K562 (cell line): ENCODE data around the gene OR5B21. TPM values are rescaled to one million over a fixed set of nuclear protein-coding genes. Genes with fewer than 3 reads are reported as not detected.

Experiments
- ATAC-seq: fragments of 200-7000 bp; cut with Tn5 transposase; 3 replicates; pipeline ENCODE4 v1.9.1; 2020; ENCODE audit warnings: moderate library complexity
- BruUV-seq: library from RNA; stranded (reverse); fragments of 400-500 nt; replicated peaks from 2 replicates; lab custom pipeline; 2021; lab: Mats Ljungman, UMichigan
- CTCF ChIA-PET: fragments of 300-600 bp; formaldehyde crosslinking; extraction: SDS; loops from one replicate; lab custom pipeline; 2021; ENCODE audit warnings: low intra/inter-chr PET ratio; lab: Yijun Ruan, JAX
- POLR2A ChIA-PET: fragments of 300-600, 350-650 bp; sonication (Branson Sonifier 250); formaldehyde crosslinking; extraction: SDS; loops from one replicate; lab custom pipeline; 2021; ENCODE audit warnings: antibody characterized with exemption, inconsistent platforms; lab: Yijun Ruan, JAX
- DNase-seq, 4 experiments: peaks; one replicate each; pipeline versions ENCODE4 v3.0.0 to v3.0.0-alpha.2; 2011 to 2018; ENCODE audit warnings: low spot score in 3 of 4, mixed read lengths in 3 of 4; ENCODE audit errors: extremely low read depth in 1 of 4
- FAIRE-seq: peaks from 2 replicates; lab custom pipeline; 2011; peaks lifted over from hg19 to GRCh38; lab: Jason Lieb, UNC
- H2AFZ ChIP-seq: 2 replicates; pipeline ENCODE4 v1.6.0; 2011; ENCODE audit warnings: low read depth, low read length, control low read depth, inconsistent platforms
- H3K27ac ChIP-seq: fragments of 200-600 bp; 3 replicates; pipeline ENCODE4 v1.8.0; 2011; ENCODE audit warnings: low read depth, mild to moderate bottlenecking, control low read depth, inconsistent platforms, low read length, moderate library complexity, mixed read lengths; ENCODE audit errors: extremely low read depth
- H3K27me3 ChIP-seq, 2 experiments: fragments of 300-600 bp in 1 of 2; 2 replicates in 1 of 2; 3 replicates in 1 of 2; pipeline versions ENCODE4 v1.6.0 to v1.8.0; 2011; ENCODE audit warnings: inconsistent platforms in 2 of 2, low read length in 2 of 2, mild to moderate bottlenecking in 1 of 2, mixed read lengths in 1 of 2, moderate library complexity in 1 of 2; ENCODE audit not compliant: control insufficient read depth in 2 of 2, insufficient read depth in 2 of 2
- H3K36me3 ChIP-seq: fragments of 300-600 bp; 3 replicates; pipeline ENCODE4 v1.8.0; 2011; ENCODE audit warnings: mild to moderate bottlenecking, low read length, inconsistent platforms; ENCODE audit not compliant: control insufficient read depth, insufficient read depth
- H3K4me1 ChIP-seq, 2 experiments: fragments of 200-600 bp in 1 of 2; replicated peaks in 1 of 2; 2 replicates in 1 of 2; 3 replicates in 1 of 2; pipeline versions ENCODE4 v1.5.1 to v1.8.0; 2011; ENCODE audit warnings: inconsistent platforms in 2 of 2, low read length in 2 of 2, mild to moderate bottlenecking in 1 of 2, mixed read lengths in 1 of 2, moderate library complexity in 1 of 2; ENCODE audit not compliant: control insufficient read depth in 2 of 2, insufficient read depth in 2 of 2
- H3K4me2 ChIP-seq: 2 replicates; pipeline ENCODE4 v1.6.1; 2011; ENCODE audit warnings: low read length, control low read depth, inconsistent platforms, mixed read lengths; ENCODE audit not compliant: insufficient read depth
- H3K4me3 ChIP-seq: fragments of 200-600 bp; sonication (generic), shearing (Covaris generic); 2 replicates; pipeline ENCODE4 v1.5.1; 2016; ENCODE audit warnings: control low read depth, inconsistent platforms
- H3K79me2 ChIP-seq: fragments of 200-600 bp; 3 replicates; pipeline ENCODE4 v1.8.0; 2011; ENCODE audit warnings: low read length, inconsistent platforms; ENCODE audit not compliant: control insufficient read depth, insufficient read depth
- H3K9ac ChIP-seq, 2 experiments: 2 replicates each; pipeline versions ENCODE4 v1.6.0 to v1.6.1; 2011; ENCODE audit warnings: low read depth in 2 of 2, low read length in 2 of 2, control low read depth in 1 of 2, inconsistent platforms in 1 of 2, mild to moderate bottlenecking in 1 of 2, mixed read lengths in 1 of 2; ENCODE audit not compliant: insufficient read depth in 1 of 2
- H3K9me1 ChIP-seq: one replicate; pipeline ENCODE4 v1.6.0; 2011; ENCODE audit warnings: inconsistent platforms, mild to moderate bottlenecking, low read length, moderate library complexity; ENCODE audit not compliant: control insufficient read depth, insufficient read depth
- H3K9me3 ChIP-seq: replicated peaks from 2 replicates; pipeline ENCODE4 v1.5.1; 2011; ENCODE audit warnings: low read depth, low read length, inconsistent platforms; ENCODE audit not compliant: control insufficient read depth, insufficient read depth
- H4K20me1 ChIP-seq: replicated peaks from 2 replicates; pipeline ENCODE4 v1.6.1; 2011; ENCODE audit warnings: low read length, inconsistent platforms, mixed read lengths; ENCODE audit not compliant: control insufficient read depth, insufficient read depth
- ADNP ChIP-seq: fragments of 200-800 bp; sonication (Bioruptor generic); IDR thresholded peaks from 2 replicates; pipeline ENCODE4 v1.6.1; 2016; ENCODE audit warnings: missing genetic modification characterization, missing compliant biosample characterization
- SMC3 ChIP-seq: conservative IDR thresholded peaks from 2 replicates; pipeline ENCODE4 v1.6.1; 2011; ENCODE audit warnings: low read depth, low read length, improper control_type of control experiment; ENCODE audit not compliant: insufficient read depth
- ZNF785 ChIP-seq: fragments of 250-450 bp; sonication (Bioruptor Pico); IDR thresholded peaks from 2 replicates; pipeline ENCODE4 v1.4.0; 2020; ENCODE audit warnings: mild to moderate bottlenecking
- WGBS: fragments of 100-300 bp; shearing (Covaris generic); methylation state at CpG from one replicate; pipeline ENCODE4 v1.1.6; 2016; ENCODE audit warnings: low coverage, mixed read lengths; ENCODE audit not compliant: insufficient coverage; ENCODE audit errors: missing lambda C conversion rate; 5-methylcytosine and 5-hydroxymethylcytosine counted together
- in situ Hi-C: fragments of 300-500 bp; cut with MboI; formaldehyde crosslinking; loops from 4 replicates; pipeline ENCODE4 v1.15.0; 2018; ENCODE audit warnings: inconsistent platforms, mixed read lengths
- intact Hi-C: fragments of 100-400 bp; cut with micrococcal nuclease; formaldehyde crosslinking; loops from 2 replicates; pipeline ENCODE4 v1.14.2; 2022
- polyA plus RNA-seq, 8 experiments: library from polyadenylated mRNA; depleted of rRNA in 4 of 8; stranded (reverse) in 5 of 8; unstranded in 3 of 8; fragments of >200 nt; fragmentation: Nextera tagmentation in 2 of 8; fragmentation: Illumina TruSeq in 1 of 8; extraction: Ambion mirVana in 2 of 8; extraction: Trizol in 1 of 8; gene quantifications; 2 replicates each; pipeline versions ENCODE4 v1.2.1 to v1.2.3, GENCODE V29; 2011 to 2014; ENCODE audit warnings: inconsistent platforms in 1 of 8, missing spikeins in 1 of 8
- total RNA-seq, 7 experiments: library from RNA; depleted of rRNA in 6 of 7; stranded (reverse); fragments of >200 nt in 6 of 7; fragmentation: Illumina TruSeq in 2 of 7; extraction: Trizol in 2 of 7; gene quantifications; 2 replicates each; pipeline versions ENCODE4 v1.2.1 to v1.2.3, GENCODE V29; 2011 to 2021; ENCODE audit warnings: low replicate concordance in 1 of 7
- TF ChIP-seq, protein P1 (sequence below), 2 experiments: fragments of 450-650 bp; formaldehyde crosslinking in 1 of 2; IDR thresholded peaks; 2 replicates each; pipeline versions ENCODE4 v1.4.0 to v1.6.1; 2014 to 2020; ENCODE audit warnings: mild to moderate bottlenecking in 2 of 2, borderline replicate concordance in 1 of 2, low read depth in 1 of 2
- TF ChIP-seq, protein P2 (sequence below): fragments of 250-450 bp; sonication (Bioruptor Pico); IDR thresholded peaks from 2 replicates; pipeline ENCODE4 v1.5.0; 2021; ENCODE audit warnings: mild to moderate bottlenecking, moderate library complexity
- TF ChIP-seq, protein P3 (sequence below): fragments of 200-400 bp; formaldehyde crosslinking; IDR thresholded peaks from 2 replicates; pipeline ENCODE4 v1.6.1; 2017; ENCODE audit warnings: mild to moderate bottlenecking, low read depth, low read length, moderate library complexity

OR5B21 gene
- total and polyA plus RNA-seq, 9 of the 15 experiments (the other 6 are each of a cell fraction or from before 2014, with no cell fraction given): not detected

DNA sequence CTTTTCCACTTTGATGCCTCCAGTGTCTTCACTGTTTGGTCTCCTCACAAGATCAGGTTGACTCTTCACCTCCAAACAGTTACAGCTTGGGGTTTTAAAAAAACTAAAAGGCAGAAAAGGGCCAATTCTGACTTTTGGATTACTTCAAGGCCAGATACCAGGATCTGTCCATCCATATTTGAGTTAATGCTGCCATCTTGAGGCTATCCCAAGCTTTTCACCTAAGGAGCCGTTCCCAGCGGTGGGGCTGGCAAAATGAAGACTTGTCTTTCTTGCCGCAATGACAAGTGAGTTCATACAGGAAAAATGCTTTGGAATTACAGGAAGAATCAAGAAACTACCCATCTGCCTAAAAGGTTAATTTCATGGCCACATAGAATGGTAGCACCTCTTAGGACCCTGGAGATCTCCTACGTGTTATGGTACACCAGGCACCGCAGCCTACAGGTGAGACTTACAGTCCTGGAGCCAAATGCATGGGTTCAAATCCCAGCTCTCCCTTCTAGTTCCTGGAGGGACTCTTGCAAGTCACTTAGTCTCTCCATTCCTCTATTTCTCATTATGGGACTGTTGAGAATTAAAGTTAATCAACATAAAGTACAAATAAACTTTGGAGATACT is 6.0 kb upstream of the OR5B21 start:
- no peaks in the 10 kb centered on the region for H3K79me2 ChIP-seq
- ATAC-seq: peak; percentile 94
- no peaks in the 10 kb centered on the region for H3K9me1 ChIP-seq
- H3K4me3 ChIP-seq: no peak overlapping the region
- no peak overlapping the region for H3K4me2 ChIP-seq
- H3K9ac ChIP-seq: no peak overlapping the region
- H4K20me1 ChIP-seq: no peaks in the 10 kb centered on the region
- POLR2A ChIA-PET: no interaction called here
- in situ Hi-C loops: loop anchor here (10.0 to 25.0 kb wide), 3 partner anchors 702 to 1169 kb away; partner anchors contain the start of genes CLP1 and ZDHHC5
- H3K27ac ChIP-seq: no peak overlapping the region
- H3K9me3 ChIP-seq: no peaks in the 10 kb centered on the region
- intact Hi-C loops: loop anchor here (5.0 to 10.0 kb wide), 2 partner anchors 679 to 1167 kb away; no protein-coding TSS in a partner anchor
- no peaks in the 10 kb centered on the region for H3K36me3 ChIP-seq
- DNase-seq: peak; percentile 26 to 66 (median 39)
- peak; percentile 87 for FAIRE-seq
- WGBS: 1% methylated on average over 5 of the region's 5 CpGs
- BruUV-seq: no TSS peak
- H3K27me3 ChIP-seq: no peaks in the 10 kb centered on the region
- no peaks in the 10 kb centered on the region for H3K4me1 ChIP-seq
- no peak overlapping the region for H2AFZ ChIP-seq
- CTCF ChIA-PET: interaction anchor here (0.7 kb wide), 1 partner anchor 1513 kb away, joined by 3 read pairs; no protein-coding TSS in a partner anchor
- TF ChIP-seq, protein P1, sequence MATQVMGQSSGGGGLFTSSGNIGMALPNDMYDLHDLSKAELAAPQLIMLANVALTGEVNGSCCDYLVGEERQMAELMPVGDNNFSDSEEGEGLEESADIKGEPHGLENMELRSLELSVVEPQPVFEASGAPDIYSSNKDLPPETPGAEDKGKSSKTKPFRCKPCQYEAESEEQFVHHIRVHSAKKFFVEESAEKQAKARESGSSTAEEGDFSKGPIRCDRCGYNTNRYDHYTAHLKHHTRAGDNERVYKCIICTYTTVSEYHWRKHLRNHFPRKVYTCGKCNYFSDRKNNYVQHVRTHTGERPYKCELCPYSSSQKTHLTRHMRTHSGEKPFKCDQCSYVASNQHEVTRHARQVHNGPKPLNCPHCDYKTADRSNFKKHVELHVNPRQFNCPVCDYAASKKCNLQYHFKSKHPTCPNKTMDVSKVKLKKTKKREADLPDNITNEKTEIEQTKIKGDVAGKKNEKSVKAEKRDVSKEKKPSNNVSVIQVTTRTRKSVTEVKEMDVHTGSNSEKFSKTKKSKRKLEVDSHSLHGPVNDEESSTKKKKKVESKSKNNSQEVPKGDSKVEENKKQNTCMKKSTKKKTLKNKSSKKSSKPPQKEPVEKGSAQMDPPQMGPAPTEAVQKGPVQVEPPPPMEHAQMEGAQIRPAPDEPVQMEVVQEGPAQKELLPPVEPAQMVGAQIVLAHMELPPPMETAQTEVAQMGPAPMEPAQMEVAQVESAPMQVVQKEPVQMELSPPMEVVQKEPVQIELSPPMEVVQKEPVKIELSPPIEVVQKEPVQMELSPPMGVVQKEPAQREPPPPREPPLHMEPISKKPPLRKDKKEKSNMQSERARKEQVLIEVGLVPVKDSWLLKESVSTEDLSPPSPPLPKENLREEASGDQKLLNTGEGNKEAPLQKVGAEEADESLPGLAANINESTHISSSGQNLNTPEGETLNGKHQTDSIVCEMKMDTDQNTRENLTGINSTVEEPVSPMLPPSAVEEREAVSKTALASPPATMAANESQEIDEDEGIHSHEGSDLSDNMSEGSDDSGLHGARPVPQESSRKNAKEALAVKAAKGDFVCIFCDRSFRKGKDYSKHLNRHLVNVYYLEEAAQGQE (IDR thresholded peaks at IDR 0.05; ENCODE audit: borderline replicate concordance): peak; percentile 61
- TF ChIP-seq, protein P1 (CRISPR knock-in tag; IDR thresholded peaks at IDR 0.05; ENCODE audit: low read depth): no peak
- TF ChIP-seq SMC3 (peak; percentile 51), ADNP (tag) (no peak), ZNF785 (CRISPR knock-in tag) (no peak)
- TF ChIP-seq, protein P2, sequence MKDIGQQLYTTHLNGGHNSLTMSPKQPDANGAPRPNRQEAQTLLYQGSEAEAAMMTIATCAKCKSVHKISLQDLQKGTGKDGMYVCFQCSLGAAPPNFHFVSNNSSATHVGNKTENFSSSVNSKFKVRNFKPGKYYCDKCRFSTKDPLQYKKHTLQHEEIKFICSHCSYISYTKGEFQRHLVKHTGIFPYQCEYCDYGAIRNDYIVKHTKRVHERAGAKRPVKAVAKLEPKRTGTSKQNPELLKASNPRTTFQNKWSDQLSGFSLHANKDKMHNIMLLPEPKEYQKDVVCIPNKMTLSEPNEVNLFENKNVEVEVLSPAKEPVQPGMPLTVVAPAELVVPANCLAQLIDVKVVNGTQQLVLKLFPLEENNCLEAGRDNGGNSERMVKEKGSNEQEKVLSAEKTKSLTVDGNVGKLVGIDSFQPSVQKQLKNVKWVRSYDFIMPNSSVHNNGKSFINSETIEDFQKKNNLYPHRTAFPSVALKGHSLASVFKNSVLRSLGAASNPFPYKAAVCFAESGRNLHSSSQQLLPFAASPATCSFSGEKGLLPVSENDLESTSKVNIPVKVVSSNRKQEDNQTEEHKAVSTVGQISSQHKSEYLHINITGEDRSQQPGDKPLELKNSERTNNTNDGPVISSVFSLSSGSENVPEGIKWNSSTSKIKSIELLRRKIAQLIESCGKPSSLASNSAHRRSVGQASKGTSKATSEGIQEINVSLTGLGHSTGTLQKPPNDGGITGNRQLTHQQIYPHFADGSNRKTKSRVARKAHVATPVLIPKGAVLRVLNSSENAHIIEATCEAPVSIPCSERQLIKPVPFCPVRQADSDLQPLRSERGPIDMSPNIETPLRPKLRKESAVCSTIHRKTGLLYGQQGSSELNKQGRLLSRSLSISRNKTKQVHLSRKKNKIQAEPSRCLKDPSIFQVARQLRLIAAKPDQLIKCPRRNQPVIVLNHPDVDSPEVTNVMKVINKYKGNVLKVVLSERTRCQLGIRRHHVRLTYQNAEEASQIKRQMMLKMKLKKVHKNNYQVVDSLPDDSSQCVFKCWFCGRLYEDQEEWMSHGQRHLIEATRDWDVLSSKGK (CRISPR knock-in tag): no peak
- TF ChIP-seq, protein P3, sequence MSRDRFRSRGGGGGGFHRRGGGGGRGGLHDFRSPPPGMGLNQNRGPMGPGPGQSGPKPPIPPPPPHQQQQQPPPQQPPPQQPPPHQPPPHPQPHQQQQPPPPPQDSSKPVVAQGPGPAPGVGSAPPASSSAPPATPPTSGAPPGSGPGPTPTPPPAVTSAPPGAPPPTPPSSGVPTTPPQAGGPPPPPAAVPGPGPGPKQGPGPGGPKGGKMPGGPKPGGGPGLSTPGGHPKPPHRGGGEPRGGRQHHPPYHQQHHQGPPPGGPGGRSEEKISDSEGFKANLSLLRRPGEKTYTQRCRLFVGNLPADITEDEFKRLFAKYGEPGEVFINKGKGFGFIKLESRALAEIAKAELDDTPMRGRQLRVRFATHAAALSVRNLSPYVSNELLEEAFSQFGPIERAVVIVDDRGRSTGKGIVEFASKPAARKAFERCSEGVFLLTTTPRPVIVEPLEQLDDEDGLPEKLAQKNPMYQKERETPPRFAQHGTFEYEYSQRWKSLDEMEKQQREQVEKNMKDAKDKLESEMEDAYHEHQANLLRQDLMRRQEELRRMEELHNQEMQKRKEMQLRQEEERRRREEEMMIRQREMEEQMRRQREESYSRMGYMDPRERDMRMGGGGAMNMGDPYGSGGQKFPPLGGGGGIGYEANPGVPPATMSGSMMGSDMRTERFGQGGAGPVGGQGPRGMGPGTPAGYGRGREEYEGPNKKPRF: no peak
